Middle frontal gyrus (tissue), 1 donor: ENCODE results near the gene THEM4.

Experiments used
- DNase-seq: peaks from one replicate; pipeline ENCODE4 v3.0.0-alpha.2; 2015; ENCODE audit warnings: low spot score; ENCODE audit errors: extremely low spot score

THEM4 gene

DNA sequence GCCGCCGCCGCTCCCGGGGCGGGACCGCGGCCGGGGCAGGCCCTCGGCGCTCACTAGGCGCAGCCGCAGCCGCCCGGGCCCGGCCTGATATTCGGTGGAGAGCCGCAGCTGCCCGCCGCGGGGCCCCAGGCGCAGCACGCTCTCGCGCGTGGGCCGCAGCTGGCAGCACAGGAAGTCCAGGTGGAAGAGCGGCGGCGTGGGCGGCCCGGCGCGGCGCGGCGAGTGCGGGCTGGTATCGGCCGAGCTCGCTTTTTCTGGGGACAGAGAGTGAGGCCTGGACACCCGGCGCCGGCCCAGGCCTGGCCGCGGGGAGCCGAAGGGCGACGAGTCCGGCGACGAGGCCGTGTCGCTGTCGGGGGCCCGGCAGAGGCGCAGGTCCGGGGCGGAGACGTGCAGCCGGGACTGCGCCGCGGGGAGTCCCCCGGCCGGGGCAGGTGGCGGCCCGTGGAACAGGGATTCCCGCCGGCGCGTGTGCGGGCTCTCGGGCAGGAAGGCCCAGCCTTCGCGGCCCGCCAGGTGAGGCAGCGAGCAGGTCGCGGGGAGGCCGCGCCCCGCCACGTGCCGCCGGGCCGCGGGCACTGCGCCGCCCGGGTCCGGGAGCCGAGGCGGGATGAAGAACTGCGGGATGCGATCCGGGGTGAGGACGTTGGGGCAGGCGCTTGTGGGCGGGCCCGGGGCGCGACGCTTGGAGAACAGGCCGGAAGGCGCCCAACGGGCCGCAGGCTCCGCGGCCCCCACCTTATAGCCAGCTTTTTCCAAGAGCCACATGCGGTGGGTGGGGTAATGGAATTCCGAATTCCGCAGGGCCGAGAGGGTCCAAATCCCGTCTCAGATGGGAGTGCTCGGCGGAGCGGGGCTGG lies 70.9 kb downstream of the THEM4 start:
- DNase-seq: no peak

DNA sequence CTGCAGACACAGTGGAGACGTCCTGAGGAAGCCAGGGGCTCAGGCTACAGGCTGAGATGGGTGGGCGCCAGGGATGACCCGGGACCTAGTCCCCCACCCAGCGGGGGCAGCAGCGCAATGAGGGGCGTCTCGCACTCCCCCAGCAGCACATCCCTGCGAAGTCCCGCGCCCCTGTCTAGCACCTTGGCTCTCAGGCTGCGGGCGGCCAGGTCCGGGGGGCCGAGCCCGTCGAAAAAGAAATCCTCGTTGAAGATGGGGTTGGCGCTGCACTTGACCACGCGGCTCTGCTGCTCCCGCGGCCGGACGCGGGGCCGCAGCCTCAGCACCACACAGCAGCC lies 71.5 kb downstream of the THEM4 start:
- no peak for DNase-seq

DNA sequence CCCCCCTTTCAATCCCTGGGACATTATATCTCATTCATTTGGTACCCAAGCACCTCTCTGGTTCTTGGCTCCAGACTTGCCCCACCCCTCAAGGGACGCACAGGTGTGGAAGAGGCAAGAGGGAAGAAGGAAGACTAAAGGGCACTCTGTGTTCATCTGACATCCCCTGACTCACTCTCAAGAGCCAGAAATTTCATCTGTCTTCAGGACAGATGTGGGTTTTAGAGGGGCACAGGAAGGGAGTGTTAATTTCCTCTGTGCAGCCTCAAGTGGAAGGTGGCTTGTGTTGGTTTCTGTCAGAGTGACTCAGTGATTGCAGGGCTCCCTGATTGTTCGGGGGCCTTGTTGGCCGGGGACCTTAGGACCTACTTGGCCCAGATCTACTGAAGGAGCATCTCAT lies 72.1 kb downstream of the THEM4 start:
- DNase-seq: no peak

DNA sequence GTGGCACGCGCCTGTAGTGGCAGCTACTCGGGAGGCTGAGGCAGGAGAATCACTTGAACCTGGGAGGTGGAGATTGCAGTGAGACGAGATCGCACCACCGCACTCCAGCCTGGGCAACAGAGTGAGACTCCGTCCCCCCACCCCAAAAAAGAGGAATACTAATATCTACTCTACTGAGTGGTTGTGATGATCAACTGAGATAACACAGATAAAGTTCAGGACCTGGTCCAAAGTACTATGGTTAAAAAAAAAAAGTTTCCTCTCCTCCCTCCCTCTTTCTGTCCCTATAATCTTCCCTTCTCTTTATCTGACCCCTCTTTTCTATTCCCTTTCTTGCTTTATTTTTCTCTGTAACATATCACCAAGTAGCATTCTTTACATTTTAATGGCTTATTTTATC lies 73.7 kb downstream of the THEM4 start:
- no peak for DNase-seq

DNA sequence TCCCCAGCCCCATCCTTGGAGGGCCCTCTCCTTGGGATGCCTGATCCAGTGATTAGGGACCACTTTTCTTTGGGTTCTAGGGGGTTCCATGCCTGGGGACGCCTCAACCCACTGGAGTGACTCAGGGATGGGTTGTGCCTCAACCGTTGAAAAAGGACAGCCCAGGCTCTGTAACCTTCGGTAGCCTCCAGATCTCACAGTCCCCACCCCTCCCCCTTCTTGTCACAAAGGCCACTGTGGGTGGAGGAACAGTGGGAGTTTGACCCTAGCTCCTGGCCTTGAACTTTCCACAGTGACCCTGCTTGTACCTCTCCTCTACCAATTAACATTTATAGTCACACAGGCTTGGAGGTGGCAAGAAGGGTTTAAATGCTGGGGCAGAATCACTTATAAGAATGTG lies 75.1 kb downstream of the THEM4 start:
- no peak for DNase-seq

DNA sequence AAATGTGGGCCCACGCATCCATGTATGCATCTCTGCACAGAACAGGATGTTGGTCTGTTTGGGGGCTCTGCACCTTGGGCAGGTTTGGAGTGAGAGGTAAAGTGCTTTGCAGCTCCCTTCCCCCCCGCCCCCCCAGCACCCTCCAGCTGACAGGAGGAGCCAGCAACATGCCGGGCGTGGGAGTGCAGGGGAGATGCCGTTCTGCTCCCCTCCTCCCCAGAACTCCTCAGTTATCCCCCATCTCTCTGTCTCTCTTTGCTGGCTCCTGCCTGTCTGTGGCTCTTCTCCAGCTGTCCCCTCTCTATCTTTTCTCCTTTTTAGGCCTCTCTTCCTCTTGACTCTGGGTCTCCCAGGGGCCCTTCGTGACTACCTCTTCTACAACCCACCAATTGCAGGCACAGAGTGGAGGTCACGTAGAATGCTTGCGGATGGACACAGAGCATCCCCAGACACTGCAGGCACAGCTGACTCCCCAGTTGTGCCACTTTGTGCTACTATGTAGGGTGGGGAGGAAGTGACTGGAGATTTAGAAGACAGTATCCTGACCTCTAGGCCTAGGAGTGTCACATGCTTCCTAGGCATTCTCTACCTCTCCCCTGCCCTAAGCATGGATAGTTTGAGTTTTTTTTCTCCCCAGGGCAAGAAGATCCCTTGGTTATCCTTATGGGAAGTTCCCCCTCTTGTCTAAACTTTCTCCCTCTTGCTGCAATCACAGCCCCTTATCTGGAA lies 76.0 kb downstream of the THEM4 start:
- DNase-seq: no peak

DNA sequence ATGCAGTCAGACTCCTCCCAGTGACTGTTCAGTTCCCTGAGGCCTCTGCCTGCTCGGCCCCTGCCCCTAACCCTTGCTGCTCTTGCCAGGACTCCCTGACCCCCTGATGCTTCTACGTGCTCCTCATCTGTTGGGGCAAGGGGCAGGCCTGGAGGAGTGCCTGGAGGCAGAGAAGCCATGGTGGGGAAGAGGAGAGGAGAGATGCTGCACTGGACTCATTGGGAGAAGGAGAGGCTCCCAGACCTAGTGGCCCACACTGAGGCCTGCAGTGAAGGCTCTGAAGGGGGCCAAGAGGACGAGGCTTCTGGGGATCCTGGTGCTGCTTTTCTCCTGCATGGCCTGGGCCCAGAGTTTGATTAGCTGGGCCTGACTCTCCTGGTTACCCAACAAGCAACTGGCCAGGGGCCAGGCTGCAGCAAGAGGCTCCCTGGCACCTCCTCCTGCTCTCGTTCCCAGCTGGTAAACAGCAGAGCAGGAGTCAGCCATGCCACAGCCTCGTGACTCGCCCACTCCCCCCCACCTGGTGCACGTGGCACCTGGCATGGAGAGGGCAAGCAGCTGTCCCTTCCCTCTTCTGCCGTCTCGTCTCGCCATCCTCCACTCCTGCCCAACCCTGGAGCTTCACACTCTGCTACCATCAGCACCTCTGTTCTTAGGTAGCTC lies 76.9 kb downstream of the THEM4 start:
- DNase-seq: no peak

DNA sequence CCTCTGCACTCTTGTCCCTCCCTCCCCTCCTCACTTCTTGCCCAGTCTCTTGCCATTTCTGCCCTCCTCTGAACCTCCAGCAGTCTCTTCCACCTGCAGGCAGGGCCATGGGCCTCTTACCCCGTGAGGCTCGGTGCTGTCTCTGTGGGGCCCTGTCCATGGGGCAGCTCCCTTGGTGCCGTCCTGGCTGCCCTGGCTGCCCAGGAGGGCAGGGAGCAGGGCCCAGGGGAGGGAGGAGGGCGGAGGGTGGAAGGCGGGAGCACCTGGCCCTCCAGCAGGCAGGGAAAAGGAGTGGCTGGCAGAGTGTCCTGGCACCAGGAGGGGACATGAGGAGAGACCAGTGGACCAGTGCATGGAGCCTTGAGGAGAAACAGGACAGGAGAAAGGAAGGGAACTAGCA lies 77.7 kb downstream of the THEM4 start, which contains the start of gene RORC:
TSS of gene RORC (minus strand) at position 198 of the 400 bp plus-strand sequence. CDS start at position 160, 38 bp downstream.
- no peak for DNase-seq

DNA sequence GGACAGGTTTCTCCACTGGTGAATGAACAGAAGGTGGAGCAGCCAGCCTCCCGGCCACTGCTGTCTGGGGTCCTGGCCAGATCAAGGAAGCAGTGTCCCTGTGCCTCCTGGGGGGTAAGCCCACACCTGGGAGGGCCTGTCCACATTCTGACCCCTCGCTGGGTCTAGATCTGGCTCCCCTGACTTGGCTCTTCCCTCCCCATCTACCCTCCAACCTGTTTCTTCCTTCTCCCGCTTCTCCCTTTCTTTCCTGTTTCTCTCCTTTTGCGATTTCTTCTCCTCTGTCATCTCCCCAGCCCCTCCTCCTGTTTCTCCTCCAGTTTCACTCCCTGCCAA lies 78.1 kb downstream of the THEM4 start:
- DNase-seq: no peak

DNA sequence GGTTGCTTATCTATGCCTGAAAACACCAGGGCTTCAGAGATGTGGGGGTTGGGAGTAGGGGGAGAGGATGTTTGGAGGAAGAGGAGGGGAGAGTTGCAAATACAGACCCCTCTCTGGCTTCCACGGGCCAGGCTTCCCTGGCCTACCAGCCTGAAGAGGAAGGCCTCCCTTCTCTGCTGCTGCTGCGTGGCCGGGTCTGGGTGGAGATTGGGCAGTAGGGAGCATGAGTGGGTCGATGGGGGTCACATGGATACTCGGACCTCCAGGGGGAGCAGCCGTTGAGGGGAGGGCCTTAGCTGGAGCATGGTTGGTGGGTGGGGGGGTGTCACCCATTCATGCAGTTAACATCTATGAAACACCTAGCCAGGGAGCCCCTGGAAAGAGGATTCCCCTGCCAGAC lies 79.3 kb downstream of the THEM4 start:
- no peak for DNase-seq

DNA sequence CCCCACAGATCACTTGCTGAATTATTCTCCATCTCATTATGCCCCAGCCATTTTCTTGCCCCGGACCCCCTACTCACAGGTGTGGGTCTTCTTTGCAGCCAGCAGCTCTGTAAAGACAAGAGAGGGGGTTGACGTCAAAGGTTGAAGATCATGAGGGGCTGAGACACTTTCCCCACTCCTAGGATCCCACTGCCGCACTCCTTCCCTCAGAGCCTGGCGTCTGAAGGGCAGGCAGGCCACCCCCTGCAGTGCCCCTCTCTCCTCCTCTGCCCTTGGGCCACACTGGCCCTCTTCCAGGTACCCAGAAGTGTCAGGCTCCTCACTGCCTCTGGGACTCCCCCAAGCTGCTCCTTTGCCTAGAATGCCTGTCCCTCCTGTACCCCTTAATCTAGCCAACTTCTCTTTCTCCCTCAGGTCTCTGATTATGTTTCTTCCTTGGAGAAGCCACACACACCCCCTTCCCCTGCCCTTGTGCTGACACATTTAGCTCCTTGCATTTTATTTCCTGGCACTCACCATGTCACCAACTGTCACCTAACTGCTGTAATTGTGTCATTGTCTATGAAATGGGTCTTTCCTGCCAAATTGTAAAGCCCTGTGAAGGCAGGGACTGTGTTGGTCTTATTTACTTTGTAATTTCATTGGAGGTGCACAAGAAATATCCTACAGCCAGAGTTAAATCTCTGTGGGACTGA lies 79.8 kb downstream of the THEM4 start:
- DNase-seq: no peak

DNA sequence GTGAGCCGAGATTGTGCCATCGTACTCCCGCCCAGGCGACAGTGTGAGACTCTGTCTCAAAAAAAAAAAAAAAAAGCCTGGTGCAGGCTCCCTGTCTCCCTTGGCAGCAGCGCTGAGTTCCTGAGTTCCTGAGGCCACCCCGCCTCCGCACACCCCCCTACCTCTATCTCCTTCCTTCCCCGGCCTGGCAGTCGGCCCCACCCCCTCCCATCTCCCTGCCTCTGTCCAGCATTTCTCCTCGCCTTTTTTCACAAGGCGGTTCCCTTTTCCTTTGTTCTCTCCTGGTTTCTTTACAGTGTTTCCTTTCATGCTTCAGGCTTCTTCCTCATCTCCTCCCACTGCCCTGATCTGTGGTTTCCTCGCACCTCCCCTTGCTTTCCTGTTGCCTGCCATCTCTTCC lies 80.4 kb downstream of the THEM4 start:
- DNase-seq: no peak

DNA sequence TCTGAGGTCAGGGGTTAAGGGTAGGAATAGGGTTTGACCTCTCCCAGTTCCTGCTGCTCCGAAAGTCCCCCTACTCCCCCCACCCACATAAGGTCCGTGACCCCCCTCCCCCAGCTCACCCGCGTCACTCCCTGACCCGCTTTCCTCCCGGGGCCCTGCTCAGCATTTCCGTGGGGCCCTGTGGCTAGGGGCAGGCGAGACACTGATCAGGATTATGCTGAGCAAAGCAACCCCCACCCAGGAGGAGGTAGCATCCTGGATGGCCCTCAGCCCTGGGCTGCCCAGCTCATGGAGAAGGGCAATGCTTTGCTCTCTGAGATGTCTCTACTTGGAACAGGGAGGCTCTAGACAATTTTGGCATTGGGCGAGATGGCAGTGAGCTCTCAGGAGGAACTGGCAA lies 81.5 kb downstream of the THEM4 start:
- no peak for DNase-seq

DNA sequence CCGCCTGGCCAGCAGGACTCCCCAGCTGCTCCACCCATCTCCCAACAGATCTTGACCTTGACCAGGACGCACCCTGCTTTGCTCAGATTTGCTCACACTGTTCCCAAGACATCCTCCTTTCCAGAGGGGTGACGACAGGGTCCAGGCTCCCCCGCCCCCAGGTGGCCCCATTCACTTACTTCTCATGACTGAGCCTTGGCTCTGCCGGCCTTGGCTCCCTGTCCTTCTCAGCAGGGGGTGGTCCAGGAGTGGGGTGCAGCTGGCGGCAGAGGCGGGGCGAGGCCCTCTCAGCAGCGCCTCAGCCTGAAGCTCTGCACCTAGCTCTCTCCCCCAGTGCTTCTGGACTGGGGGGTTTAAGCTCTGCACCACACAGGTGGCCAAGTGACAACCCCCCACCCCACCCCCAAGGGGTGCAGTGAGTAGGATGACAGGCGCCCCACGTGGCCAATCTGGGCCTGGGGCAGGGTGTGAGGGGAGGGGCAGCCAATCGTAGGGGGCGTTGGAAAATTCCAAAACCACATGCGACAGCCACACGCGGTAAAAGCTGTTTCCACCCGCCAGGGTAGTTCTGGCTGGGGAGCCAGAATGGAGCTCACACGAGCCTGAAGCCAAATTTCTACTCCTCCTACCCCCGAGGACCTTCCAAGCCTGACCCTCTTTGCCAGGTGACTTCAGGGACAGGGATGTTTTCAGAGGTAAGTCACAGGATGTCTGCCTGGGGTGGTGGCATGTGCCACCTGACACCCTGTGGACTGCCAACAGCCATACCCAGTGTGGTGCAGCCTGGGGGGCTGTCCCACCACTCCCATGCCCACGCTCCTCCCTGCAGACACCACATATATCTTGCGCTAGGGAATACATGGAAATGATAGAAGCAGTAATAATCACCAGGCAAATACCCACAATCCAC lies 83.3 kb downstream of the THEM4 start:
- DNase-seq: no peak

DNA sequence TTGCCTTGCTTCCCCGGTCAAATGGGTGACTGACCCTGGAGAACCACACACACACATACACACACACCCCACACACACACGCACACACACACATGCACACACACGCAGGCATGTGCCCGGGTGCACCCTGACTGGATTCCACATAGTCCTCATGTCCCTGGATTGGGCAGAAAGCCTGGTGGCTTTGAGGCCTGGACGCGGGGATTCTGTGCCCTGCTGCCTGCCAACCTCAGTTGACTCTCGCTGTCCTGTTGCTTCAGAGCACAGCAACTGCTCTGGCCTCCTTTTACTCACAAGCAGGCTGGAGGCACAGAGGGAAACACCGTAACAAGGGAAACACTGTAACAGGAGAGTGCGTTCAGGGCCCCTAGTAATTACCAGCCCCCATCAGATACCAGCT lies 84.1 kb downstream of the THEM4 start:
- DNase-seq: no peak
